NCI-H2196 treated with DMSO at 0.1 percent for 48 hours (cell line): ENCODE measurements around the gene NRXN2.

Experiments used
- DNase-seq: peaks from one replicate; lab custom pipeline; 2025; ENCODE audit not compliant: unreplicated experiment; lab: John Stamatoyannopoulos, UW

Gene NRXN2

GRCh38 chr11:64632237-64632636 lies 90.8 kb downstream of the NRXN2 start:
- DNase-seq, result no peak

- DNase-seq, result no peak
Observed at GRCh38 chr11:64631675-64632074, 91.3 kb downstream of the NRXN2 start.

GRCh38 chr11:64629796-64630562 lies 93.0 kb downstream of the NRXN2 start:
- DNase-seq, result no peak

- no peak for DNase-seq
Observed at GRCh38 chr11:64629103-64629502, 93.9 kb downstream of the NRXN2 start.

GRCh38 chr11:64628596-64628995 lies 94.4 kb downstream of the NRXN2 start:
- no peak for DNase-seq

GRCh38 chr11:64627371-64627770 lies 95.6 kb downstream of the NRXN2 start:
- no peak for DNase-seq

- DNase-seq, result no peak
Observed at GRCh38 chr11:64626637-64627036, 96.4 kb downstream of the NRXN2 start.

GRCh38 chr11:64624883-64625481 lies 98.0 kb downstream of the NRXN2 start:
- DNase-seq, result no peak

GRCh38 chr11:64622681-64623080 lies 100.3 kb downstream of the NRXN2 start:
- DNase-seq, result no peak

- DNase-seq, result no peak
Observed at GRCh38 chr11:64621283-64622019, 101.5 kb downstream of the NRXN2 start.

GRCh38 chr11:64620381-64620971 lies 102.5 kb downstream of the NRXN2 start:
- peak; percentile 26 for DNase-seq

- peak; percentile 48 for DNase-seq
Observed at GRCh38 chr11:64619811-64620380, 103.1 kb downstream of the NRXN2 start.

GRCh38 chr11:64619196-64619595 lies 103.8 kb downstream of the NRXN2 start:
- no peak for DNase-seq

GRCh38 chr11:64616817-64617216 lies 106.2 kb downstream of the NRXN2 start:
- no peak for DNase-seq

- DNase-seq, result no peak
Observed at GRCh38 chr11:64614917-64615316, 108.1 kb downstream of the NRXN2 start.

GRCh38 chr11:64613648-64614047 lies 109.3 kb downstream of the NRXN2 start:
- DNase-seq, result no peak

GRCh38 chr11:64611869-64612646 lies 110.9 kb downstream of the NRXN2 start:
- no peak for DNase-seq

GRCh38 chr11:64611176-64611575 lies 111.8 kb downstream of the NRXN2 start:
- DNase-seq, result no peak

GRCh38 chr11:64610596-64610995 lies 112.4 kb downstream of the NRXN2 start:
- no peak for DNase-seq

- no peak for DNase-seq
Observed at GRCh38 chr11:64609436-64610047, 113.5 kb downstream of the NRXN2 start.
